Stomach (tissue), 4 donors: Measurements from ENCODE around the gene XRCC4.
"Not testable (repeated sequence)": the region's sequence is repeated elsewhere in the genome, so short reads cannot be mapped to it uniquely, and the experiment has no call there.

ENCODE experiments used
- EP300 ChIP-seq: sonication (generic); formaldehyde crosslinking; IDR thresholded peaks from one replicate; pipeline ENCODE4 v1.6.1; 2017; ENCODE audit warnings: antibody characterized with exemption
- POLR2A ChIP-seq, 4 donors: fragments of 450-650 bp; IDR thresholded peaks; one replicate each; pipeline ENCODE4 v1.6.1; 2016; ENCODE audit warnings: antibody characterized with exemption in 4 of 4, control low read depth in 2 of 4, mild to moderate bottlenecking in 1 of 4, moderate library complexity in 1 of 4
- TF ChIP-seq, protein P1 (sequence below), 7 experiments: fragments of 450-650 bp in 4 of 7; fragments of 200-600 bp in 3 of 7; sonication (generic) in 3 of 7; IDR thresholded peaks; one replicate each; pipeline ENCODE4 v1.5.1; 2016 to 2019; ENCODE audit warnings: antibody characterized with exemption in 7 of 7, control low read depth in 2 of 7, mild to moderate bottlenecking in 1 of 7

DNA sequence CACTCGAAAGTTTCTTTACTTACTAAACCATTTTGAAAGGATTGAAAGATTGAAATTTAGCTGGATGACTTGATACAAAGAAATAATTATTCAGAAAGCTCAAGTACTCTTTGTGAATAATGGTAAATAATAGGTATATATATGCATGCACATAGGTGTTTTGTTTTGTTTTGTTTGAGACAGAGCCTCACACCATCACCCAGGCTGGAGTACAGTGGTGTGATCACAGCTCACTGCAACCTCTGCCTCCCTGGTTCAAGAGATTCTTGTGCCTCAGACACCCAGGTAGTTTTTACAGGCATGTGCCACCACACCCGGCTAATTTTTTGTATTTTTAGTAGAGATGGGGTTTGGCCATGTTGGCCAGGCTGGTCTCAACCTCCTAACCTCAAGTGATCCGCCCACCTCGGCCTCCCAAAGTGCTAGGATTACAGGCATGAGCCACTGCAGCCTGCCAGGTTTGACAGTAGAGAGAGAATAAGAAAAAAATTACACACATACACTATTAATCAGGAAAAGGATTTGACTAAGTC, 278.2 kb downstream of the XRCC4 start:
- TF ChIP-seq, protein P1, sequence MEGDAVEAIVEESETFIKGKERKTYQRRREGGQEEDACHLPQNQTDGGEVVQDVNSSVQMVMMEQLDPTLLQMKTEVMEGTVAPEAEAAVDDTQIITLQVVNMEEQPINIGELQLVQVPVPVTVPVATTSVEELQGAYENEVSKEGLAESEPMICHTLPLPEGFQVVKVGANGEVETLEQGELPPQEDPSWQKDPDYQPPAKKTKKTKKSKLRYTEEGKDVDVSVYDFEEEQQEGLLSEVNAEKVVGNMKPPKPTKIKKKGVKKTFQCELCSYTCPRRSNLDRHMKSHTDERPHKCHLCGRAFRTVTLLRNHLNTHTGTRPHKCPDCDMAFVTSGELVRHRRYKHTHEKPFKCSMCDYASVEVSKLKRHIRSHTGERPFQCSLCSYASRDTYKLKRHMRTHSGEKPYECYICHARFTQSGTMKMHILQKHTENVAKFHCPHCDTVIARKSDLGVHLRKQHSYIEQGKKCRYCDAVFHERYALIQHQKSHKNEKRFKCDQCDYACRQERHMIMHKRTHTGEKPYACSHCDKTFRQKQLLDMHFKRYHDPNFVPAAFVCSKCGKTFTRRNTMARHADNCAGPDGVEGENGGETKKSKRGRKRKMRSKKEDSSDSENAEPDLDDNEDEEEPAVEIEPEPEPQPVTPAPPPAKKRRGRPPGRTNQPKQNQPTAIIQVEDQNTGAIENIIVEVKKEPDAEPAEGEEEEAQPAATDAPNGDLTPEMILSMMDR (IDR thresholded peaks at IDR 0.05): not testable (repeated sequence)
- TF ChIP-seq POLR2A (IDR thresholded peaks at IDR 0.05); EP300: not testable (repeated sequence)
